ENCODE data around the gene ABCC2.

The ABCC2 gene

GRCh38 chr10:99760321-99760720, 22.1 kb upstream of the ABCC2 start:
- TF ChIP-seq ZFX (IDR thresholded peaks at IDR 0.05; ENCODE audit: borderline replicate concordance) (no peak), CTCF (IDR thresholded peaks at IDR 0.05) (no peak)
- H3K27ac ChIP-seq, result no peak overlapping the region

- TF ChIP-seq CTCF (IDR thresholded peaks at IDR 0.05) (no peak), ZFX (IDR thresholded peaks at IDR 0.05; ENCODE audit: borderline replicate concordance) (no peak)
- no peak overlapping the region for H3K27ac ChIP-seq
These were observed 21.1 kb upstream of the ABCC2 start for GRCh38 chr10:99761365-99761764.

GRCh38 chr10:99765672-99766301, 16.7 kb upstream of the ABCC2 start:
- no peak for TF ChIP-seq ZFX (IDR thresholded peaks at IDR 0.05; ENCODE audit: borderline replicate concordance)
- no peak for TF ChIP-seq CTCF (IDR thresholded peaks at IDR 0.05)
- no peak overlapping the region for H3K27ac ChIP-seq

- TF ChIP-seq CTCF (IDR thresholded peaks at IDR 0.05), result no peak
- no peak for TF ChIP-seq ZFX (IDR thresholded peaks at IDR 0.05; ENCODE audit: borderline replicate concordance)
- H3K27ac ChIP-seq, result no peak overlapping the region
These were observed 16.1 kb upstream of the ABCC2 start for GRCh38 chr10:99766302-99766681.

GRCh38 chr10:99767901-99768300, 14.5 kb upstream of the ABCC2 start:
- H3K27ac ChIP-seq, result no peak overlapping the region
- TF ChIP-seq ZFX (IDR thresholded peaks at IDR 0.05; ENCODE audit: borderline replicate concordance) (no peak), CTCF (IDR thresholded peaks at IDR 0.05) (no peak)

- H3K27ac ChIP-seq, result no peak overlapping the region
- TF ChIP-seq CTCF (IDR thresholded peaks at IDR 0.05) (no peak), ZFX (IDR thresholded peaks at IDR 0.05; ENCODE audit: borderline replicate concordance) (no peak)
These were observed 13.9 kb upstream of the ABCC2 start for GRCh38 chr10:99768556-99768955.

GRCh38 chr10:99769706-99770105, 12.7 kb upstream of the ABCC2 start:
- H3K27ac ChIP-seq, result no peak overlapping the region
- TF ChIP-seq CTCF (IDR thresholded peaks at IDR 0.05) (no peak), ZFX (IDR thresholded peaks at IDR 0.05; ENCODE audit: borderline replicate concordance) (no peak)

Data from 22Rv1 (cell line).